HG03135 (cell line): ENCODE data around the gene GPM6B.
"Not testable (repeated sequence)": the region's sequence is repeated elsewhere in the genome, so short reads cannot be mapped to it uniquely, and the experiment has no call there.

ENCODE experiments used
- ATAC-seq: cut with Tn5 transposase; IDR thresholded peaks from one replicate; pipeline ENCODE4 v1.9.1; 2021; ENCODE audit warnings: mild to moderate bottlenecking, moderate library complexity; ENCODE audit not compliant: unreplicated experiment

Gene GPM6B

GRCh38 chrX:13733506-13733905 lies 83.4 kb downstream of the GPM6B start:
- ATAC-seq: no peak

GRCh38 chrX:13732246-13733067 lies 84.4 kb downstream of the GPM6B start:
- ATAC-seq: no peak

GRCh38 chrX:13730523-13730922 lies 86.4 kb downstream of the GPM6B start:
- ATAC-seq: not testable (repeated sequence)

DNA sequence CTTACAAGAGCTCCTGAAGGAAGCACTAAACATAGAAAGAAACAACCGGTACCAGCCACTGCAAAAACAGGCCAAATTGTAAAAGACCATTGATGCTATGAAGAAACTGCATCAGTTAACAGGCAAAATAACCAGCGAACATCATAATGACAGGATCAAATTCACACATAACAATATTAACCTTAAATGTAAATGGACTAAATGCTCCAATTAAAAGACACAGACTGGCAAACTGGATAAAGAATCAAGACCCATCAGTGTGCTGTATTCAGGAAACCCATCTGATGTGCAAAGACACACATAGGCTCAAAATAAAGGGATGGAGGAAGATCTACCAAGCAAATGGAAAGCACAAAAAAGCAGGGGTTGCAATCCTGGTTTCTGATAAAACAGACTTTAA lies 90.3 kb downstream of the GPM6B start:
- ATAC-seq: not testable (repeated sequence)

DNA sequence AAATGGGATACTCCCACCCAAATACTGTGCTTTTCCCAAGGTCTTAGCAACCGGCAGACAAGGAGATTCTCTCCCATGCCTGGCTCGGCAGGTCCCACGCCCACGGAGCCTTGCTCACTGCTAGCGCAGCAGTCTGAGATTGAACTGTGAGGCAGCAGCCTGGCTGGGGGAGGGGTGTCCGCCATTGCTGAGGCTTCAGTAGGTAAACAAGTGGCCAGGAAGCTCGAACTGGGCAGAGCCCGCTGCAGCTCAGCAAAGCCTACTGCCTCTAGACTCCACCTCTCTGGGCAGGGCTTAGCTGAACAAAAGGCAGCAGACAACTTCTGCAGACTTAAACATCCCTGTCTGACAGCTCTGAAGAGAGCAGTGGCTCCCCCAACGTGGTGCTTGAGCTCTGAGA lies 92.0 kb downstream of the GPM6B start:
- not testable (repeated sequence) for ATAC-seq

- ATAC-seq: no peak
These were observed 94.9 kb downstream of the GPM6B start for GRCh38 chrX:13721819-13722519.

DNA sequence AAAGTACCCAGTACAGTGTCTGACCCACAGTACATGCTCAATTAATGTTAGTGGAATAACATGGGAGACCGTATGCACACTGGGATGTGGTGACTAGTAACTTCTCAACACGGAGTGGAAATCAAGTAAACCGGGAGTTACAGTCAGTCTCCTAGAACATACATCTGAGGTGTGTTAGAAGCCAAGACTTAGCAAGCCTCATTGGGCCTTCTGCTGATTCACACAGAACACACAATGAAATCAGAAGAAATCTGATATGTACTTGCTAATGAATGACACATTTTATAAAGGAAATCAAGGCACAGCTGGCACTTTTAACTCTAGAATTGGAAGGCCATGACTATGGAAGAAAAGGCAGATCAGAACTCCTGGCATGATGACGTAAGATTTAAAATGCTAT lies 95.5 kb downstream of the GPM6B start:
- ATAC-seq: no peak
